Calu3 (cell line): ENCODE results near the gene THADA. TPM values are rescaled to one million over a fixed set of nuclear protein-coding genes. Genes with fewer than 3 reads are reported as not detected.

Experiments
- BruUV-seq: library from RNA; stranded (reverse); fragments of 400-500 nt; replicated peaks from 2 replicates; lab custom pipeline; 2021; lab: Mats Ljungman, UMichigan
- CTCF ChIA-PET: fragments of 300-600 bp; sonication (Branson Sonifier 250); formaldehyde crosslinking; loops from one replicate; lab custom pipeline; 2022; ENCODE audit warnings: antibody characterized with exemption; lab: Charles Lee
- DNase-seq: peaks from one replicate; pipeline ENCODE4 v3.0.0; 2022
- H3K27ac Mint-ChIP-seq: one replicate; pipeline ENCODE4 v1.8.0; 2022; ENCODE audit warnings: mixed read lengths; ENCODE audit not compliant: unreplicated experiment
- H3K27me3 Mint-ChIP-seq: one replicate; pipeline ENCODE4 v1.8.0; 2022; ENCODE audit warnings: mixed read lengths; ENCODE audit not compliant: unreplicated experiment
- H3K36me3 Mint-ChIP-seq: one replicate; pipeline ENCODE4 v1.8.0; 2022; ENCODE audit warnings: mild to moderate bottlenecking, moderate library complexity, mixed read lengths; ENCODE audit not compliant: insufficient read depth, unreplicated experiment
- H3K4me1 Mint-ChIP-seq: one replicate; pipeline ENCODE4 v1.8.0; 2022; ENCODE audit warnings: mild to moderate bottlenecking, low read depth, mixed read lengths; ENCODE audit not compliant: unreplicated experiment
- H3K4me3 Mint-ChIP-seq: one replicate; pipeline ENCODE4 v1.8.0; 2022; ENCODE audit warnings: mild to moderate bottlenecking, low read depth, moderate library complexity, mixed read lengths; ENCODE audit not compliant: unreplicated experiment
- H3K9me3 Mint-ChIP-seq: one replicate; pipeline ENCODE4 v1.8.0; 2022; ENCODE audit warnings: low read depth, mixed read lengths; ENCODE audit not compliant: unreplicated experiment
- CTCF ChIP-seq: fragments of 200-600 bp; IDR thresholded peaks from one replicate; pipeline ENCODE4 v1.8.0; 2022; ENCODE audit warnings: antibody characterized with exemption; ENCODE audit not compliant: unreplicated experiment
- intact Hi-C: fragments of 100-400 bp; cut with micrococcal nuclease; formaldehyde crosslinking; loops from one replicate; pipeline ENCODE4 v1.10.0; 2022; ENCODE audit not compliant: unreplicated experiment
- total RNA-seq: library from RNA; stranded (reverse); gene quantifications from 2 replicates; pipeline ENCODE4 v1.2.3, GENCODE V29; 2022

Gene THADA
- total RNA-seq, 1 experiment from 2014 or later: 35.5 TPM

GRCh38 chr2:43445781-43446180, 150.1 kb downstream of the THADA start:
- intact Hi-C loops: no loop called here
- no peaks in the 10 kb centered on the region for H3K36me3 Mint-ChIP-seq
- H3K9me3 Mint-ChIP-seq: no peaks in the 10 kb centered on the region
- no TSS peak for BruUV-seq
- peaks cover 28% of the 10 kb centered on the region for H3K4me1 Mint-ChIP-seq
- DNase-seq: no peak
- H3K4me3 Mint-ChIP-seq: no peak overlapping the region
- no peaks in the 10 kb centered on the region for H3K27me3 Mint-ChIP-seq
- no peak overlapping the region for H3K27ac Mint-ChIP-seq
- no peak for TF ChIP-seq CTCF
- CTCF ChIA-PET: no interaction called here

GRCh38 chr2:43444989-43445645, 150.7 kb downstream of the THADA start:
- intact Hi-C loops: no loop called here
- no TSS peak for BruUV-seq
- no peak overlapping the region for H3K27ac Mint-ChIP-seq

GRCh38 chr2:43443282-43443681, 152.6 kb downstream of the THADA start:
- DNase-seq: no peak
- H3K4me1 Mint-ChIP-seq: peaks cover 36% of the 10 kb centered on the region
- no TSS peak for BruUV-seq
- TF ChIP-seq CTCF: no peak
- H3K9me3 Mint-ChIP-seq: no peaks in the 10 kb centered on the region
- H3K27me3 Mint-ChIP-seq: no peaks in the 10 kb centered on the region
- H3K36me3 Mint-ChIP-seq: no peaks in the 10 kb centered on the region
- intact Hi-C loops: no loop called here
- CTCF ChIA-PET: interaction anchor here (0.7 to 1.4 kb wide), 3 partner anchors 9 to 19 kb away, joined by 3 to 5 read pairs (median 3); no protein-coding TSS in a partner anchor
- H3K27ac Mint-ChIP-seq: no peak overlapping the region
- H3K4me3 Mint-ChIP-seq: no peak overlapping the region

More at GRCh38 chr2:43444989-43445645, 150.7 kb downstream of the THADA start:
- Mint-ChIP-seq H3K4me3 (no peak overlapping the region), H3K9me3 (no peaks in the 10 kb centered on the region), H3K36me3 (no peaks in the 10 kb centered on the region), H3K4me1 (peaks cover 30% of the 10 kb centered on the region), H3K27me3 (no peaks in the 10 kb centered on the region)
- TF ChIP-seq CTCF: no peak
- CTCF ChIA-PET: no interaction called here
- no peak for DNase-seq

- H3K4me3 Mint-ChIP-seq: no peak overlapping the region
- CTCF ChIA-PET: no interaction called here
- no peak for DNase-seq
Measured at GRCh38 chr2:43441195-43441594, 154.6 kb downstream of the THADA start.

More at GRCh38 chr2:43441195-43441594, 154.6 kb downstream of the THADA start:
- Mint-ChIP-seq H3K4me1 (peaks cover 36% of the 10 kb centered on the region), H3K27me3 (no peaks in the 10 kb centered on the region), H3K36me3 (no peaks in the 10 kb centered on the region), H3K9me3 (no peaks in the 10 kb centered on the region), H3K27ac (no peak overlapping the region)
- no TSS peak for BruUV-seq
- intact Hi-C loops: no loop called here
- no peak for TF ChIP-seq CTCF
